Measurements from ENCODE around the gene ABCA1.
"Not testable (repeated sequence)": the region's sequence is repeated elsewhere in the genome, so short reads cannot be mapped to it uniquely, and the experiment has no call there.

The ABCA1 gene

DNA sequence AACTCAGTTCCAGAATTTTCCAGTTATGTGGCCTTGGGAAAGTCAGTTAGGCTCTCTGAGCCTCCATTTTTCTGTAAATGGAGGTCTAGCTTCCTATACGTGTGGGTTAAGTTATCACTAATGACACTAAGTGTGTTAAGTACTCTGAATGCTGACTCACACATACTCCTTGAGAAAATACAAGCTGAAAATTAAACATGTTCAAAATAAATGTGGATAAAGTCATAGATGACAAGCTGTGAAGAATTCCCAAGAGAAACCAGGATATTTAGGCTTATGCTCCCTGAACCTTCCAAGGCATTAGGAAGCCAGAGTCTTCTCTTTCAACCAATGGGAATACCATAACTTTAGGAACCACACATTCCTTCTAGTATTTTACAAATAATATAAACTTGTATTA is 58.1 kb downstream of the ABCA1 start:
- no peak for DNase-seq (ENCODE audit: low read depth)

DNA sequence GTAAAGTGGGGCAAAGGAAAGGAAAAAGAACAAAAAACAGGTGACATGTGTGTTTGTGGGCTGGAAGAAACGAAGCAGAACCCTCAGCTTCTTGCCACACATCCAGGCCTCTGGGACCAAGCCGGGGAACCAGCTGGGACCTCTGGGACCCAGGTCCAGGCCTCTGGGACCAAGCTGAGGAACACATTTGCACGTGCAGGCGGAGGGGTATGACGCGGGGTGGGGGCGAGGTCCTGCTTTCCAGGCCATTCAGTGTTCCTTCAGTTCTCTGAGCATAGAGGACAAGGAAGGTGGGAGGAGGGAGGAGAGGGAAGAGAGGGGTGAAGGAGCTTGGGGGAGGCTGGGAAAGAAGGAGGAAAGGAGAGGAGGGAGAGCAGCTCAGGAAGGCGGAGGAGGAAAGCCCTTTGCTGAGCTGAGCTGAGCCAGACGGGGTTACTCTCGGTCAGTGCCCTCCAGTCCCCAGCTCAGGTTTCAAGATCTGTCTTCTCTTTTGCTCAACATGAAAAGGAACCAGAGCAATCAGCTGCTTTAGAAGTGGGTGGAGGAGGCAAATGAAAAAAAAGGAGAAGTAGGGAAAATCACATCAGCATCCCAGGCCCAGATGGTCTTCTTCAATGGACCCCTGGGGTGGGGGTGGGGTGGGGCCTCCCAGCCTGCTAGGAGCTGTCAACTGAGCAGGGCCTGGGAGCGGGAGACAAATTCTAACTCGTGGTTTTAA is 59.1 kb downstream of the ABCA1 start:
- no peak for DNase-seq (ENCODE audit: low read depth)

DNA sequence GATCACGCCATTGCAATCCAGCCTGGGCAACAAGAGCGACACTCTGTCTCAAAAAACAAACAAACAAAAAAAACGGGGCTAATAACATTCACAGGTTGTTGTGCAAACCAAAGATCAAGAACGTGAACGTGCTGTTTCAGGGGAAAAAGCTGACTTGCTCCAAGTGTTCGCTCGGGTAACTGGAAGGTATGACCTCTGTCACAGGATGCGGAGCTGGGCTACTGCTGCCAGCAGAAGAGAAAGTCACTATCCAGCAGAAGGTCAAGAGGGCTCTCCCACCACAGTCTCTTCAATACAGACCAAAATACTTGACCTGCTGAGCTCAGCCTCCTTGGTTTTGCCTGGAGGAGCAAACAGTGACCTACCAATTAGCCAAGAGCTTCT is 59.7 kb downstream of the ABCA1 start:
- no peak for DNase-seq (ENCODE audit: low read depth)

DNA sequence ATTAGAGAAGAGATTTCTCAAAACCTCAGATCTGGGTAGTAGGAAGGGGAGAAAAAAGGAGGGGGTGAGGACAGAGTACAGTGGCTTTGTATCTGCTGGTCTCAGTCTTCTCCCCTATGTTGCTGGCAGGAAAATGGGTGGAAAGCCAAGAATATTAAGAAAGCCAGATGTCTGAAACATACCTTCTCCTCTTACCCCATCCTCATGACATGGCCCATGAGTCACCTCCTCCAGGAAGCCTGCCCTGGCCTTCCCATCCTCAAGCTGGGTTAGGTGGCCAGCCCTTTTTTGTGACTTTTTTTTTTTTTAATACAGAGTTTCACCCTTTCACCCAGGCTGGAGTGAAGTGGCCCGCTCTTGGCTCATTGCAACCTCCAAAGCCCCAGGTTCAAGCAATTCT is 61.8 kb downstream of the ABCA1 start:
- DNase-seq (ENCODE audit: low read depth) = no peak

DNA sequence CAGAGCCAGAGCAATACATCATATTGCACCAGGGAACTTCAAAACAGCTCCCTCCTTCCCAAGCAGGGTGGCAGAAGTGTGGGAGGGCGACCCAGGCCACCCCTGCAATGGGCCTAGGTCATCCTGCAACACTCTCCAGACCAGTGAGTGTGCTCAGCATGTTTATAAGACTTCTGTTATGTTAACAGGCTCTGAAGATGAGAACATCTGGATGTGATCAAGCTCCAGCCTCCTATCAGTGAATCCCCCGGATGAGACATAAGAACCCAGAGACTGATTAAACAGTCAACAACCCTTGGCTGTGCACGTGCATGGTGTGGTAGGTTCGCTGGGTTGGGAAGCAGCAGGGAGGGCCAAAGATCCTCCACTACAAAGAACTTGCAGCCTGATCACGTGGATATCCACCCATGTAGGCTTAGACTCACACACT is 63.3 kb downstream of the ABCA1 start:
- no peak for DNase-seq (ENCODE audit: low read depth)

DNA sequence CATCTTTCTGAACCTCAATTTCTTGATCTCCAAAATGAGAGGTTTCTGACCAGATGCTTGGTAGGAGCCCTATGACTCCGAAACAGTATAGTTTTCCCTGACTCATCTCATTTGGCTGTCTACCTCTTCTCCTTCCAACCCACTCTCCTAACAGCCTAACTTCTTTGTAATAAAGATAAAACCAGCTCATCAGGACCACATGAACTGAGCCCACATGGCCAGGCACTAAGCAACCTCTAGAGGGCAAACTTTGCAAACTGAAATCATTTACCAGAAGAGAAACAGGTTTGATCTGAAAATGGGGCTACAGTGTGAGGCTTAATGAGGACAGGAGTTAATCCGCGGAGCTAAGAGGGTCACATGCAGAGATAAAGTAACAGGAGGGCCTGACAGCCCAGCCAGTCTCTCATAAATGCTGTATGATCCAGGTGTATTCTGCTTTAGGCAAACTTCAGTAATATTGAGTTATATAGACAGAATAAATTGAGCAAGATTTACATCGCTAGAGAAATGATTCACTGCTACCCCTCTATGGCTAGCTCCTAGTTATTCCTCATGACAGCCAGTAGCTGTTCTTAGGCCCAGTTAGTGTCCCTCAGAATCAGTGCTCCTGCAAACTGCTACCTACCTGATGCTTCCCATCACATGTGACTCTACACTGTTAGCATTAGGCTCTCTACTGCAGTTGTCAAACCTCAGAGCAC is 64.6 kb downstream of the ABCA1 start:
- peak; percentile 9 for DNase-seq (ENCODE audit: low read depth)

DNA sequence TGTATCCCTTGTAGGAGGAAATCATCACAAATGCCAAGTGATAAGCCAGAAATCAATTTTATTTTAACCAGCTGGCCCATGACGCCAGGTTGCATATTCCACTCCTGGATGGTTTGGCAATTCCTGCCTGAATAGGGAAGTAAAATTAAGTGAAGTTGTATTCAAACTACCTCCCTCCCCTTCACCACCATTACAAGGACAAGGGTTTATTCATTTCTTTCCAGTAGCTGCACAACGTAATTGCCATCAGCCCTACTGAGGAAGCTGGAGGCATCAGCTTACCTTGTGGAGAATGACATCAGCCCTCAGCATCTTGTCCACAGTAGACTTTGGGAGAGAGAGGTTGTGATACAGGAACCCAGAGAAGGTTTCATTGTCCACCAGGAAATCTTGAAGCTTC is 66.6 kb downstream of the ABCA1 start:
- no peak for DNase-seq (ENCODE audit: low read depth)

DNA sequence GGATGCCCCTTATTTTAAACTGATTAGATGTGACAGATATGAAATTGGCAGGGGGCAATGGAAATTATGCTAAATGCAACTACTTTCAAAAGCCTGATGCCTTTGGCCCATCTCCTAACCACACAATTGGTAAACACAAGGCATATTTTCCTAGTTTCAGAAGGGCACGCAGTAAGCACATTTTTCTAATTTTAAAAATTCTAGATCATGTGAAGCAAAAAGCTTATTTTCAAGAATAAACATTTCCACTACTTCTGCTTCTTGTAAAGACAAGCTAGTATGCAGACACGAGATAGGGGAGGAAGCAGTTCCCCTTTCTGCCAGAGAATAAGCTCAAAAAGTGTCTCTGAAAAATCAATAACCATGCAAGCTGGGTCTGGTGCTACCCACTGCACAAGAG is 67.7 kb downstream of the ABCA1 start:
- DNase-seq (ENCODE audit: low read depth) = no peak

DNA sequence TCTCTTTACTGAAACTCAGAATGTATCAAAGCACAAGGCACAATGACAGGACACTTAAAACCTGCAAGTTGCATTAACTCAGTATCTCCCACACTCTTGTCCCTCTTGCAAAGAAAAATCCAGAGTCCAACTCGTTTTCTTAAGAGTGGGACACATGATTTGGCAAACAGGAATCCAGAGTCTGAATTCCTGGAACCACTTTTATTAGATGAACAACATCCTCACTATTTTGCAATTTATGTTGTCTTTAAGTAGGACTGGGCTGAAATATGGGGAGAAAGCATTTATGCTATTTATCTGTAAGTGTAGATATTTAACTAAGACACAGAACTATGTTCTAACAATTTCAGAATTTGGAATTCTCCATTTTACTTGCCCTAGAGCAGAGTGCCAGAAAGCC is 69.1 kb downstream of the ABCA1 start:
- no peak for DNase-seq (ENCODE audit: low read depth)

DNA sequence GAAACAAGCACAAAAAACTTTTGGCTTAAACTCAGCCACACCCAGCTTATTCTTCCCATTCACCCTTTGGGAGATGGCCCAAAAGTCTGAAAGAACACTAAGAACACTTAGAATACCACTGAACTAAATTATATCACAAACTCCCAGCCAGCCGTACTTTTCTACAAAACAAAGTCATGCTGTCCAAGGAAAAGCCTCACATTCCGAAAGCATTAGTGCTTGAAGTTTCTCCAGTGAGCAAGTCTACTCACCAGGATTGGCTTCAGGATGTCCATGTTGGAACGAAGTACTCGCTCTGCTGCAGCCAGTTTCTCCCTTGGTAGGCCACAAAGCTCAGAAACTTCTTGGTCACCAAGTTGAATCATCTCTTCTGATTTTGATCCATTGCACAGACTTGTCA is 69.7 kb downstream of the ABCA1 start:
- DNase-seq (ENCODE audit: low read depth) = no peak

DNA sequence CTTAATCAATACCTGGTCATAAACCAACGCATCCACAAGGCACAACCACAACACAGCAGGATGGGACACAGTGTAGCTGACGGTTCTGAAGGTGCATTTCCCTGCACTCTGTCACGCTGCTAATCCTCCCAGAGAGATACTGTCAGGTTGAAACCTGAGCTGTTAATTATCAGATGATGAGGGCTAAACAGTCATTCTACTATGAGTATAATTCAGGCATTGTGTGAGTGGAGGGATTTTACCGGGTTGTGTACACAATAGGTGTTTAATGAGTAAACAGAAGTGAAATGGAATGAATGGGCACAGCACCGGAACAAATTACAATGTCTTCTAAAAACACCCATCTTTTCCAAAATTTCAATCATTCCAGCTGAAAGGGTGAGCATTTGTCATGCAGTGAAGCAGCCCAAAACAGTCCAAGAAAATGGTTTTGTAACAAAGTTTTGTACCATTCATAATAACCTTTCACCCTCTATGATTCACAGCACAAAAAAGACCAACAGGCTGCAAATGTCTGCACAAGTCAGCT is 71.5 kb downstream of the ABCA1 start:
- DNase-seq (ENCODE audit: low read depth) = no peak

DNA sequence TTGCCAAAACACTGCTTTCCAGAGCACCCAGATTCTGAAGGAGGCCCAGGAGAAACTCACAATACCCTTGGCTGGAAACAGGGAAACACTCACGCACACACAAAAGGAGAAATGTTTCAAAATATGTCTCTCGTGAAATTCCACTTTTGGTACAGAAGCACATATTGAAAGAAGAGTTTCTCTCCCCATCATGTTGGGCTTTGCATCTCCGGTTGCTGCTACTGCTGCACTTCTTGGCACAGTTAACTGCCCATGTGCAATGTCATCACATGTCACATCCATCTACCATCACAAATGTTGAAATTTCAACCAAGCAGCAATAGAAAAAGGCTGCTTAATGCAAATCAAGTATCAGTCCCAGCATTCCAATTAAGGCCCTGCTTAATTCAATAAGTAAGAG is 72.1 kb downstream of the ABCA1 start:
- no peak for DNase-seq (ENCODE audit: low read depth)

DNA sequence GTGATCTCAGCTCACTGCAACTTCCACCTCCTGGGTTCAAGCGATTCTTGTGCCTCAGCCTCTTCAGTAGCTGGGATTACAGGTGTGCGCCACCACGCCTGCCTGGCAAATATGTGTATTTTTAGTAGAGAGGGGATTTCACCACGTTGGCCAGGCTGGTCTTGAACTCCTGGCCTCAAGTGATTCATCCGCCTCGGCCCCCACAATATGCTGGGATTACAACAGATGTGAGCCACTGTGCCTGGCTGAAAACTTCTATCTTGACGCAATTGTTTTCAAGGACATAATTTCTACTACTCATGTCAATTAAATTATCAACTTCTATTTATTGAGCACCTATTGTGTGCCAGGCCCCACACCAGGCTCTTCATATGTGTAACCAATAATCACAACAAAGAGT is 72.7 kb downstream of the ABCA1 start:
- DNase-seq (ENCODE audit: low read depth) = not testable (repeated sequence)

DNA sequence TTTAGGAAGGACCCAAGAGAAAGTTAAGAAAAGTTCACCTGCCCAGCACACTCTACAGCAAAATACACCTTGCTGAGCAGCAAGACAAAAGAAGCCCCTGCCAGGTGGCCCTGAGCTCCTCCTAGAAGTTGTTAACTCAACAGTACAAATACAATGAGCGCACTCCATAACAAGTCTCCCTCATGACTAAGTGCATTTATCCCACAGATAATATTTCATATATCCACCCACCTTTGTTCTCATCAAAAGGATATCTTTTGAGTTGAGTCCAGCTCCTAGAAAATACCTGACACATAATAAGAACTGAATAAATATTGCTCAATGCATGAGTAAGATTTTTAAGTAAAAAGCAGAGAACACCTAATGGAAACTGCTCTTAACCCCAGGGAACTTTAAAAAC is 73.3 kb downstream of the ABCA1 start:
- DNase-seq (ENCODE audit: low read depth) = no peak

DNA sequence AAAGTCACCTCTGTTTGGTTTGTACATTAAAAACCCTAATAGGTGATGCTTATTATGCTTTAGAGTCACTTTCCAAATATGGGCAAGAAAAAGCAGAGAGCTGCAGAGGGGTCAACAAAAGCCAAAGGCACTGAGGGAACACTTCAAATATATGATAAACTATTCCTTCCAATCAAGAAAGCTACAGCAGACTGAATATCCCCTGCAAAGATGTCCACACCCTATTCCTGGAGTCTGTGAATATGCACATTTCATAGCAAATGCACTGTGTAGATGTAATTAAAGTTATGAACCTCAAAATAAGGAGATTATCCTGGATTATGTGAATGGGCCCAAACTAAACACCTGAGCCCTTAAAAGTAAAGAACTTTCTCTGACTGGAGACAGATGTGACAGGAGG is 74.3 kb downstream of the ABCA1 start:
- no peak for DNase-seq (ENCODE audit: low read depth)

DNA sequence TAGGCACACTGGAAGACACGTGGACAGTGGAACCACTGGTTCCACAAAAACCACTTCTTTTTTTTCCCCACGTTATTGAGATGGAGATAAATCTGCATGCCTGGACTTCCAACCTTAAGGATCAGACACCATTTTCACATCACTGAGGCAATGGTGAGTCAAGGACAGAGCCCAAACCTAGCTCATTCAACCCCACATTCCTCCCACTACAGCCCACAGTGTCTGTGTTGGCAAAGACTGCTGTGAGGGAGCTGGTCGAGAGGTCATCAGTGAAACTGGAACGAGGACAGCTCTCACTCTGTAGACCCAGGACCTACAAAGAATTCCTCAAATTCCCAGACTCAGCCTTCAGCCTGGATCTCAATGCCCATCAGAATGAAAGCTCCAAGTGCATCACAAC is 74.8 kb downstream of the ABCA1 start:
- DNase-seq (ENCODE audit: low read depth) = no peak

DNA sequence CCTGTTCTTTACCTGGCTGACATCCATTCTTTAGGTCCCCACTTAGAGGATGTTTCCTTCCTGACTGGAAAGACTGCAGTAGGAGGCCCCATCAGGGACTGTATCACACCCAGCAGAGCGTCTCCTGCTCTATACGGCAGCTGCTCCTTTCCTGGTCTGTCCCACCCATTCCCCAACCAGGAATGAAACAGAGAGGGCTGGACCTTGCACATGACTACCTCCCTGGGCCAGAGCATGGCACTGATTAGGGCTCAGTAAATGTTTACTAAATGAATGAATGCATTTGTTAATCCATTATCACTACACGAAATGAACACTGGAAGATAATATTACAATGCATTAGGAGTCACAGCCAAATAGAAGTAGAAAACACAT is 76.4 kb downstream of the ABCA1 start:
- no peak for DNase-seq (ENCODE audit: low read depth)

DNA sequence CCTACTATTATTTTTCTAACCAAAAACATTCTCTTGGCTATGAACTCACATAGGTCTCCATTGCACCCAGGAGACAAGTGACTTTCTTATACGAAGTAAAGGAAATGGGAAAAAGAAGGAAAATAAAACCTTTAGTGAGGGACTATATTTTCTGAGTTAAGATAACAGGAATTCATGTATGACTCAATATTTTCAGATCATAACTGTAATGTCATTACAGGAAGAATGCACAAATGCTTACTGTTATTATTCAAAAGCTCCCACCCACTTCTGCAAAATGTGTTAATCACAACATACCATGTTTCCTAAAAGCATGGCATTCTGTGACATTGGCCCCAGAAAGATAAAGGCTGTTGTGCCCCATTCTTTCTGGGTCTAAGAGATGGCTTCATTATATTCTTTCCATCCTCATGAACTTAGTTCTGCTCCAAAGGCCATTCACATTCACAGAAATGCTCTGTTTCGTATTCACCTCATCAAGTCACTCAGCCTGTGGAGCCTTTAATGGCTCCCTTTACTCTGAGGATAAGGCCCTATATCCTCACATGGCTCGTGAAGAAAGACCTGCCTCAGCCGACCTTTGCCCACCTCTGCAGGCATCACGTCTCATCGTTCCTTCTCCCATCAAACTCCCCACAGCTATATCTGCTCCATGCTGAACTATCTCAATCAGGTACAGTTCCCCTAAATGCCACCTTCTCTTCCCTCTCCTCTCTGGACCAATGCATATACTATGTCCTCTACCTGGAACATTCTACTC is 77.0 kb downstream of the ABCA1 start:
- no peak for DNase-seq (ENCODE audit: low read depth)

DNA sequence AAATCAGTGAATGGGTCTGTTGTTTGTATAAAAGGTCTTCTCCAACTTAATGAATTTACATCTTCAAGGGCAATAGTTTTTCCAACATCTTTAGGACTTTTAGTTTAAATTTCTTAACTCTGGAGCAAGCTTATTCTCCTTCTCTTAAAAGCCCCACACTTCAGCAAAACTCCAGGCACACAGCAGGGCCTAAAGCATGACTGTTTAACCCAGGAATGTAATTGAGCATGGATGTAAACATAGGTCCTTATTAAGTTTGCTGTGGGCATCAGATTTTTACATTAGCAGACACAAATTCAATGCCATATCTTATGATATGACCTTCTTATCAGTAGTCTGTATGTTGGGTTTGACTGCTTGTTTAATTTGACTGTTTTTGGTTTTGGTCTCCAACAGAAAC is 78.9 kb downstream of the ABCA1 start:
- DNase-seq (ENCODE audit: low read depth) = no peak

DNA sequence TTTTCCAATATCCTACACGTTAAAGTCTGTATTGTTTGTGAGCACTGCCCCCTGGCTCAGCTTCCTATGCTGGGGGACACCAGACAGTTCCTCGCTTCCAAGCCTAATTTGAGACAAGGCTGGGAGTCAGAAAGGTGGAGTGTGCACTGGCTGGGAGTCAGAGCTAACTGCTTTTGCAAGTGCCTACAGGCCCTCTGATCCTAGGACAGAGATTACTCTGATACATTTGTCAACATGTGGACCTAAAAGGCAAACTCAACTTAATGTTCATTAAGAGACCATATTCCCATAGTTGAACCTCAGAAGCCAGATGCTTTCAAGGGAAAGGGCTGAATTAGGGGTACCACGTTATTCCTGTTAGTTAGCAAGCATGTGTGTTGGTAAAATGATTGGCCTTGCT is 83.2 kb downstream of the ABCA1 start:
- no peak for DNase-seq (ENCODE audit: low read depth)

DNA sequence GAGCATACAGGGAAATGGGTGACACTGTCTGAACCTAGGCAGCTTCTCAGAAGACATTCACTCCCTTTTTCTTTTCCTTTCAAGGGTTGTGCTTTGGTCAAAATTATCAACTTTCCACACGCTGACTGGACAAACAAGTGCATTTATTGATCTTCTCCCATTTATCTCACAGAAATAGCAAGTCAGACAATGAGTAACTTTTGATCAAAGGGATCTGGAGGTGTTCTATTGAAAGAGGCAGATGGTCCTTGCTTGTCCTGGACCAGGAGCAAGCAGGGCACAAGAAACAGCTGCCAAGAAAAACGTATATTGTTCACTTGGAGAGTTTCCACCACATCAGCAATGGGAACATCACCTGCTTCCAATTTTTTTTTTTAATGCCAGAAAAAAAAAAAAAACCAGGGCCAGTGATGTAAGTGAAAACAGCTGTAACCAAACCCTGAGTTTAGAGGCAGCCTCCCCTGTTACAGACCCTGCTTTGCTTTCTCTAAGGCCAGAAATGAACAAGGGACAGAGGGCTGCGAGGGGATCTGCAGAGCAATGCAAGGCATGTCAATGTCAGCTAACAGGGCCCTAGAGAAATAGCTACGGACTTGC is 84.2 kb downstream of the ABCA1 start:
- DNase-seq (ENCODE audit: low read depth) = no peak

DNA sequence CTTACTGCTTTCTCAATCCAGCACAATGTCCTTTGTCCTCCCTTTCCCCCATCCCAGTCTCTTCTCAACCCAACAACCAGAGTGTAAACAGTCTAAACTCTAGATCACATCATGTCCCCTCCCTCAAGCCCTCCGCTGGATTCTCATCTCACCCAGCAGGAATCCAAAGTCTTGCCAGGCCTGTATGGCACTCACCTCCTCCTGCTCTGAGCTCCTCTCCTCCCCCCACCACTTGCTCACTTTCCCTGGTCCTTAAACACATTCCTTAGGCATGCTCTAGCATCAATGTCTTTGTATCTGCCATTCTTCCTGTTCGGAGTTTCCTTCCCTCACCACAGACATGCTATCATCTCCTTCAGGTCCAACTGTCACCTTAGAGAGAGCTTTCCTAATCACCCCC is 85.3 kb downstream of the ABCA1 start:
- no peak for DNase-seq (ENCODE audit: low read depth)
